CD4-positive, alpha-beta T cell treated with Interleukin-4 for 4 hours (primary cell): ENCODE results near the gene ACTR3.

Experiments used
- DNase-seq: peaks from one replicate; pipeline ENCODE4 v3.0.0-alpha.2; 2020

The ACTR3 gene

DNA sequence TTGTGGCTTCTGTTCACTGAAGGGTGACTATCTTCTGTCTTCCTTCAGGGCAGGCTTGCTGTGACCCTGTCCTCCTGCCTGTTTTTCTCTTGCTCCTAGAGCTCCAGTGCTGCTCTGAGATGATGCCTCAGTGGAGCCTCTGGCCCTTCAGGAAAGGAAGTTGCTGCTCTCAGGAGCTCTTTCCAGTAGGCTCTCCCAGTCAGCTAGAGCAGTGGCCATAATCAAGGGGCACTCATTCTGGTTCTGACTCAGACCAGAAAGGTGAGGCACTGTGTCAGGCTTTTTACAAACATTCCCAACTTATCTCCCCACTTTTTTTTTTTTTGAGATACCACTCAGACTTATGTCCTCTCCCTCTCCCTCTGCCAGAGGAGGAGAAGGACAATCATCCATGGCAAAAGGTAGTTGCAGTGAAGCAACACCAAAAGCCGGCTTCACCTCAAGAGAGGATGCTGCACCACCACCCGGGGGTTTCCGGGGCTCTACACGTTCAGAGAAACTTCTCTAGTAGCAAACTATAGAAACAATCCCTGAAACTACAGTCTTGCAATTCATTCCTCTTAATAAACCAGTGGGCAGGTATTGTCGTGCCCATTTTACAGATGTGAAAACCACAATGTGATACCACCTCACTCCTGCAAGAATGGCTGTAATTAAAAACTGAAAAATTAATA, 115.4 kb downstream of the ACTR3 start:
- DNase-seq, result no peak

DNA sequence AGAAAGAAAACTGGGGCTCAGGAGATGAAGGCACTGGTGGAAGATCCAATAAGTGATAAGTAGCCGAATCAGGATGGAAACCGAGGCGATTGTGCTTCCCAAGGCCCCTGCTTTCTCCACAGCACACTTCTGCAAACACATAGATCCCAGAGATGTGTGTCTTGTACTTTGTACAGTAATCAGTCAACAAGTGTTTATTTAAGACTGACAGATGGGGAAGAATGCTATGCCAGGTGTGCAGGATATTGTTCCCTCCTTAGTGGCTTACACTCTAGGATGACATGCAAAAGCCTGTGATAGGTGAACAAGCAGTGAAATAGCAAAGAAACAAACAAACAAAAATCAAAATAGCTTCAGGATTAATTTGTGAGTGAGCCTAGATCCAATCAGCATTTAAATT, 116.6 kb downstream of the ACTR3 start:
- DNase-seq, result no peak

DNA sequence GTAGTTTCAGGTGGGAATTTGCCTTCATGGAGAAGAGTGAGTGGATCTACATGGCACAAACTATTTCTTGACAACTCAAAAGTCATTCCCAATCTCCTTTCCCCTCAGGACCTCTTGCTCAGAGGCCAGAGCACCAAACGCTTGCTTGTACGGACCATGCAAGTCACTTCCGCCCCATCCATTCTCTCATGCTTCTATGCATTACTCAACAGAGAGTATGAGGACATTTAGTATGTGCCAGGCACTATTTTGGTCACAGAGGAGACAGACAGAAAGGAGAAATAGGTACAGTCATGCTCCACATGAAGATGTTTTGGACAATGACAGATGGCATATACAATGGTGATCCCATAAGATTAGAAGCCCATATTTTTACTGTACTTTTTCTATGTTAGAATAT, 117.5 kb downstream of the ACTR3 start:
- DNase-seq, result no peak

DNA sequence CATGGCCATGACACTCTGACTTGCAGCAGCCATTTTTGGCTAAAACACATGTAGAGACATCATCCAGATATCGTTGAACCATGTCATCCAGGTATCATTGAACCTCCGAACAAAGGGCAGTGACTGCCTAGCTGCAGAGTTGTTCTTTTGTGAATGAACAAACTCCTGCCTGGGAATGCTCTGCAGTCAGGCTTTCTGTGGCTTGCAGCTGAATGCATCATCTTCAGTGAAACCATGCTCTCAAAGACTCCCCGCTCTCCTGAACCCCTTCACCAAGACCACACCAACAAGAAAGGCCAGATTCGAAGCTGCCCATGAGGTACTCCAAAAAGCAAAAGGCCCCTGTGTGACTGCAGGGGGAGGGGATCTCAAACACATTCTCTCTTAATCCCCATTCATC, 118.8 kb downstream of the ACTR3 start:
- no peak for DNase-seq

DNA sequence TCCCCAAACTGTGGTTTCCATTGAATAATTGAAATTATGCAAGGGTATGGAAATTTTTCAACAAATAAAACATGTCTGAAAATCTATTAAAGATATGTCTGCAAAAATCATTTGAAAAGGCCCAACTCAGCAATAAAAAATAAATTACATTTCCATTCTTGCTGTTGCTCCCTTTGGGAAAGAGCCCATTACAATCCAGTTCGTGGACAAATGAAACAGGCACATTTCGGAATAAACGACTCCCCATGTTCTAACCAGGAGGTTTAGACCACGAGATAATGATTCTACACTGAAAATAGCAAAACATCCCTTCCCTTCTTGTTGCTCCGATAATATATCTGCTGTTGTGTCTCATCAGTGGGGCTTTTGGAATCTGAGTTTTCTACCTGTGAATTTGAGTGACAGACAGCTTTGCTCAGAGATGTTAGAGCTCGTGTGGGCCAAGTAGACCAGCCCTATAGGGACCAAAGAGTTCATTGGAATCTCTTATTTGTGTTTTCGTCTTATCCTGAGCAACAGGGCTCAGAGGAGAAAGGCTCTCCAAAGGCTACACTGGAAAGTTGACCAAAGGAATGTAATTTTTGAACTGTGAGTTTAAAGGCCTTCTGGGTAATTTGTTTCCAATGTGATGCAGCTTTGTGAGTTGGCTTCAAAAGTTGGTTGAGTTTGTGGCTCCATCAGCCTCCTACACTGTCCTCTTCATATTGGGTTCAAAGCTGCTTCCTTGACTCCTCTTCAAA, 119.5 kb downstream of the ACTR3 start:
- DNase-seq, result no peak

DNA sequence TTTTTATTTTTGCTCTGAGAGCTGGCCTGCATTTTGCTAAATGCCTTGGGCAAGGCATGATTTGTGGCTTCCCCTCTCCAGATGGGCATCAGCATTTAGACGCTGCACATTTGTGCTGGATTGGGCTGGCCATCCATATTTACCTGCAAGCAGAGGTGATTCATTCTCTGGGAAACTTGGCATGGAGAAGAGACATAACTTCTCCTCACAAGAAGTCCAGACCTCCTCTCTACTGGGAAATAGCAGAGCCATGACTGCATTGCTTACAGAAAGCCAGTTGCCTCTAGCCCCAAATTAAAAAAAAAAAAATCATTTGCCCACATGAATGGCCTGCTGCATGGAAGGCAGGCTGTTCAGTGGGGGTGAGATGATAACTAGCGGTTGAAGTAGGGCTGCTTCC, 120.1 kb downstream of the ACTR3 start:
- no peak for DNase-seq

DNA sequence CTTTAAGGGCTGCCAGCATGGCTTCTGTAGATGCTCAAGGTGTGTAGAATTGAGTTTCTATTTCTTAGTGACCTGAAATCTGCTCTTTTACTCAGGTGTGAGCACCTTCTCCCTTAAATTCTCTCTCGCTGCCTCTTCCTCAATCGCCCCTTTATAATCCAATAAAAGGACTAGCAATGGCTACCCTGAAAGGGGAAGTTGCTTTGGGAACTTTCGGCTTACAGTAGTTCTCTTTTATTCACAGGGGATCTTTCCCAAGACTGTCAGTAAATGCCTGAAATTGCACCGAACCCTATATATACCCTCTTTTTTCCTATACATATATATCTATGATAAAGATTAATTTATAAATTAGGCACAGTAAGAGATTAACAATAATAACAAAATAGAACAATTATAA, 121.8 kb downstream of the ACTR3 start:
- no peak for DNase-seq
